ENCODE data around the gene USP22.

DNA sequence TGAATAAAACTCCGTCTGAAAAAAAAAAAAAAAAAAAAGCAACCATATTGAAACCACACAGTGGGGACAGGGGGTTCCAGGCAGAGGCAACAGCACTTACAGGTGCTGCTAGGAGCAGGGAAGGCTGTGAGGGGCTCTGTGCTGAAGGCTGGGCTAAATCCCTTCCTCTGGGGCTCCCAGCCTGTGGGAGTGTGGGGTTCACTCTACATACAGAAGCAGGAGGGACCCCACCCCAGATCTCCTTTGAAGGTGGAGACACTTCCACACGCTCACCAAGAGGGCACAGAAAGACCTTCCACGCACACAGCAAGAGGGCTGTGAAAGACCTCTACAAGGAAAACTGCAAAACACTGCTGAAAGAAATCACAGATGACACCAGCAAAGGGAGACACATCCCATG, 53.9 kb downstream of the USP22 start:
- TF ChIP-seq, protein P1, sequence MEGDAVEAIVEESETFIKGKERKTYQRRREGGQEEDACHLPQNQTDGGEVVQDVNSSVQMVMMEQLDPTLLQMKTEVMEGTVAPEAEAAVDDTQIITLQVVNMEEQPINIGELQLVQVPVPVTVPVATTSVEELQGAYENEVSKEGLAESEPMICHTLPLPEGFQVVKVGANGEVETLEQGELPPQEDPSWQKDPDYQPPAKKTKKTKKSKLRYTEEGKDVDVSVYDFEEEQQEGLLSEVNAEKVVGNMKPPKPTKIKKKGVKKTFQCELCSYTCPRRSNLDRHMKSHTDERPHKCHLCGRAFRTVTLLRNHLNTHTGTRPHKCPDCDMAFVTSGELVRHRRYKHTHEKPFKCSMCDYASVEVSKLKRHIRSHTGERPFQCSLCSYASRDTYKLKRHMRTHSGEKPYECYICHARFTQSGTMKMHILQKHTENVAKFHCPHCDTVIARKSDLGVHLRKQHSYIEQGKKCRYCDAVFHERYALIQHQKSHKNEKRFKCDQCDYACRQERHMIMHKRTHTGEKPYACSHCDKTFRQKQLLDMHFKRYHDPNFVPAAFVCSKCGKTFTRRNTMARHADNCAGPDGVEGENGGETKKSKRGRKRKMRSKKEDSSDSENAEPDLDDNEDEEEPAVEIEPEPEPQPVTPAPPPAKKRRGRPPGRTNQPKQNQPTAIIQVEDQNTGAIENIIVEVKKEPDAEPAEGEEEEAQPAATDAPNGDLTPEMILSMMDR (IDR thresholded peaks at IDR 0.05 in 8 of 11, conservative IDR thresholded peaks at IDR 0.05 in 3 of 11), result no peak
- TF ChIP-seq POLR2A (IDR thresholded peaks at IDR 0.05), result no peak
- TF ChIP-seq POLR2AphosphoS5 (IDR thresholded peaks at IDR 0.05), result no peak

All from spleen (tissue), 7 donors.